Left renal cortex interstitium (tissue), 4 donors: ENCODE measurements around the gene METTL16. TPM values are rescaled to one million over a fixed set of nuclear protein-coding genes. Genes with fewer than 3 reads are reported as not detected.
A peak's percentile ranks its signal among the peaks of the same experiment; 100 is the strongest.

Experiments
- DNase-seq, 4 donors: peaks; one replicate each; pipeline ENCODE4 v3.0.0-alpha.2; 2013; ENCODE audit warnings: low read depth in 4 of 4, low spot score in 2 of 4, missing footprints in 1 of 4
- polyA plus RNA-seq, 4 donors: library from polyadenylated mRNA; unstranded; fragments of 120-200 nt; gene quantifications; one replicate each; pipeline ENCODE4 v1.2.1, GENCODE V29; 2013; ENCODE audit not compliant: insufficient read length in 4 of 4

The METTL16 gene
- polyA plus RNA-seq, 4 donors, result 36.1 to 39.2 (median 37.8) TPM

- DNase-seq, result no peak
Measured at GRCh38 chr17:2419486-2419885, 92.2 kb downstream of the METTL16 start.

GRCh38 chr17:2418572-2418971 is 93.1 kb downstream of the METTL16 start:
- DNase-seq, result no peak

- peak in 1 of 4 donors; percentile 81 for DNase-seq
Measured at GRCh38 chr17:2416010-2416734, 95.5 kb downstream of the METTL16 start.

- no peak for DNase-seq
Measured at GRCh38 chr17:2415081-2415480, 96.6 kb downstream of the METTL16 start.

- no peak for DNase-seq
Measured at GRCh38 chr17:2414446-2415064, 97.1 kb downstream of the METTL16 start.

GRCh38 chr17:2412561-2413021 is 99.1 kb downstream of the METTL16 start:
- DNase-seq, result no peak

- no peak for DNase-seq
Measured at GRCh38 chr17:2410951-2411350, 100.7 kb downstream of the METTL16 start.

GRCh38 chr17:2406903-2407790 is 104.5 kb downstream of the METTL16 start:
- no peak for DNase-seq

- no peak for DNase-seq
Measured at GRCh38 chr17:2406271-2406902, 105.3 kb downstream of the METTL16 start.

GRCh38 chr17:2405247-2405926 is 106.3 kb downstream of the METTL16 start:
- DNase-seq, result no peak

- DNase-seq, result no peak
Measured at GRCh38 chr17:2403044-2403443, 108.6 kb downstream of the METTL16 start.

- DNase-seq, result no peak
Measured at GRCh38 chr17:2402544-2402943, 109.1 kb downstream of the METTL16 start.

- DNase-seq, result peak; percentile 95 to 99 (median 98)
Measured at GRCh38 chr17:2401426-2402221, 110.1 kb downstream of the METTL16 start.

- DNase-seq, result peak in 2 of 4 donors; percentile 83 to 84
Measured at GRCh38 chr17:2400877-2401425, 110.7 kb downstream of the METTL16 start, which contains the start of gene MNT. TSS of gene MNT (minus strand) at chr17:2401060. CDS start at chr17:2400712, 348 bp downstream.

- no peak for DNase-seq
Measured at GRCh38 chr17:2400474-2400866, 111.2 kb downstream of the METTL16 start.

- DNase-seq, result peak in 2 of 4 donors; percentile 91 to 93
Measured at GRCh38 chr17:2399572-2400473, 111.9 kb downstream of the METTL16 start.

GRCh38 chr17:2398655-2399571 is 112.8 kb downstream of the METTL16 start:
- DNase-seq, result no peak
